SK-N-SH treated with all-trans-retinoic acid at 6 μM for 48 hours (cell line): ENCODE results near the gene ASPDH.

Source experiments
- ATAC-seq: fragments of 200-7000 bp; cut with Tn5 transposase; 3 replicates; pipeline ENCODE4 v1.9.1; 2020; ENCODE audit warnings: mild to moderate bottlenecking, moderate library complexity
- ARNTL ChIP-seq: fragments of 450-650 bp; formaldehyde crosslinking; IDR thresholded peaks from 2 replicates; pipeline ENCODE4 v1.5.0; 2020; ENCODE audit warnings: low read depth, mild to moderate bottlenecking, moderate library complexity, borderline replicate concordance
- BACH2 ChIP-seq: fragments of 250-450 bp; sonication (Bioruptor Pico); IDR thresholded peaks from 2 replicates; pipeline ENCODE4 v1.9.0; 2021; ENCODE audit warnings: mild to moderate bottlenecking, borderline replicate concordance
- CSDC2 ChIP-seq: fragments of 250-450 bp; sonication (Bioruptor Pico); IDR thresholded peaks from 2 replicates; pipeline ENCODE4 v1.5.0; 2020; ENCODE audit warnings: mild to moderate bottlenecking, moderate library complexity
- ESRRG ChIP-seq: fragments of 250-450 bp; sonication (Bioruptor Pico); IDR thresholded peaks from 2 replicates; pipeline ENCODE4 v1.6.1; 2021; ENCODE audit warnings: mild to moderate bottlenecking
- GLIS3 ChIP-seq: fragments of 250-450 bp; sonication (Bioruptor Pico); IDR thresholded peaks from 2 replicates; pipeline ENCODE4 v1.5.0; 2020; ENCODE audit warnings: mild to moderate bottlenecking, moderate library complexity
- ISL1 ChIP-seq: fragments of 250-450 bp; sonication (Bioruptor Pico); IDR thresholded peaks from 2 replicates; pipeline ENCODE4 v2.1.2; 2022; ENCODE audit warnings: mild to moderate bottlenecking, moderate library complexity
- OSR1 ChIP-seq: fragments of 250-450 bp; sonication (Bioruptor Pico); IDR thresholded peaks from 2 replicates; pipeline ENCODE4 v1.8.0; 2022; ENCODE audit warnings: moderate library complexity, mild to moderate bottlenecking, inconsistent platforms
- PPARA ChIP-seq: fragments of 250-450 bp; sonication (Bioruptor Pico); IDR thresholded peaks from 2 replicates; pipeline ENCODE4 v1.5.0; 2020; ENCODE audit warnings: mild to moderate bottlenecking, borderline replicate concordance
- RARB ChIP-seq: fragments of 250-450 bp; sonication (Bioruptor Pico); IDR thresholded peaks from 2 replicates; pipeline ENCODE4 v1.8.0; 2021; ENCODE audit warnings: mild to moderate bottlenecking, moderate library complexity
- SNAI2 ChIP-seq: fragments of 250-450 bp; sonication (Bioruptor Pico); IDR thresholded peaks from 2 replicates; pipeline ENCODE4 v1.5.0; 2020; ENCODE audit warnings: mild to moderate bottlenecking, moderate library complexity
- TCF4 ChIP-seq: fragments of 250-450 bp; sonication (Bioruptor Pico); IDR thresholded peaks from 2 replicates; pipeline ENCODE4 v1.8.0; 2021; ENCODE audit warnings: mild to moderate bottlenecking, moderate library complexity, borderline replicate concordance
- TOX ChIP-seq: fragments of 250-450 bp; sonication (Bioruptor Pico); IDR thresholded peaks from 2 replicates; pipeline ENCODE4 v1.8.0; 2021; ENCODE audit warnings: mild to moderate bottlenecking, moderate library complexity, borderline replicate concordance
- ZC3H10 ChIP-seq: fragments of 250-450 bp; sonication (Bioruptor Pico); IDR thresholded peaks from 2 replicates; pipeline ENCODE4 v1.5.1; 2021; ENCODE audit warnings: mild to moderate bottlenecking, moderate library complexity
- ZFP3 ChIP-seq: fragments of 250-450 bp; sonication (Bioruptor Pico); IDR thresholded peaks from 2 replicates; pipeline ENCODE4 v1.5.0; 2020; ENCODE audit warnings: mild to moderate bottlenecking, moderate library complexity
- ZFP30 ChIP-seq: fragments of 450-650 bp; formaldehyde crosslinking; IDR thresholded peaks from 2 replicates; pipeline ENCODE4 v1.5.0; 2022; ENCODE audit warnings: mild to moderate bottlenecking, moderate library complexity
- ZNF565 ChIP-seq: fragments of 450-650 bp; formaldehyde crosslinking; conservative IDR thresholded peaks from 2 replicates; pipeline ENCODE4 v1.5.0; 2020; ENCODE audit warnings: low read depth, mild to moderate bottlenecking, moderate library complexity
- TF ChIP-seq, protein P1 (sequence below): fragments of 250-450 bp; sonication (Bioruptor Pico); IDR thresholded peaks from 2 replicates; pipeline ENCODE4 v1.8.0; 2020; ENCODE audit warnings: mild to moderate bottlenecking, moderate library complexity, borderline replicate concordance
- TF ChIP-seq, protein P2 (sequence below): fragments of 250-450 bp; sonication (Bioruptor Pico); IDR thresholded peaks from 2 replicates; pipeline ENCODE4 v1.8.0; 2021; ENCODE audit warnings: low read depth, mild to moderate bottlenecking, moderate library complexity, borderline replicate concordance
- TF ChIP-seq, protein P3 (sequence below): fragments of 250-450 bp; sonication (Bioruptor Pico); IDR thresholded peaks from 2 replicates; pipeline ENCODE4 v1.5.0; 2020; ENCODE audit warnings: mild to moderate bottlenecking, moderate library complexity
- TF ChIP-seq, protein P4 (sequence below): fragments of 250-450 bp; sonication (Bioruptor Pico); IDR thresholded peaks from 2 replicates; pipeline ENCODE4 v1.5.1; 2020; ENCODE audit warnings: low read depth, mild to moderate bottlenecking, moderate library complexity

The ASPDH gene

DNA sequence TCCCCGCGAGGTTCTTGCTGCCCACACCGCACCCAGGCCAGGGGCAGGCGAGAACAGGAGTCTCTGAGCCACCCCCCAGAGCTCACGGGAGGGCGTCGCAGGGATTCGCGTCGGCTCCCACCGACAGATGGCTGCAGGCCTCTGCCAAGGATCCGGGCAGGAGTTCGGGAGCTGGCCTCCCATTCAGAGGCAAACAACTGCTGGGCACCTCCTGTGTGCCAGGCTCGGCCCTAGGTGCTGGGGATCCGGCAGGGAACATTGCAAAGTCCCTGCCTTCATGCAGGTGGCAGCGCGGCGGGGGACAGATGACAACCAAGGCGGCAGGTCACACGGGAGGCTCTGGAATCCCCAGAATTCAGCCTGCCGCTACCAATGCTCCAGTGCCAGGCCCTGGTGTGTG, 29.2 kb upstream of the ASPDH start:
- TF ChIP-seq OSR1 (CRISPR knock-in tag) (no peak), BACH2 (no peak), ESRRG (CRISPR knock-in tag) (no peak), GLIS3 (no peak), ISL1 (no peak), ZC3H10 (CRISPR knock-in tag) (no peak), ZNF565 (CRISPR knock-in tag) (no peak)
- no peak for ATAC-seq

DNA sequence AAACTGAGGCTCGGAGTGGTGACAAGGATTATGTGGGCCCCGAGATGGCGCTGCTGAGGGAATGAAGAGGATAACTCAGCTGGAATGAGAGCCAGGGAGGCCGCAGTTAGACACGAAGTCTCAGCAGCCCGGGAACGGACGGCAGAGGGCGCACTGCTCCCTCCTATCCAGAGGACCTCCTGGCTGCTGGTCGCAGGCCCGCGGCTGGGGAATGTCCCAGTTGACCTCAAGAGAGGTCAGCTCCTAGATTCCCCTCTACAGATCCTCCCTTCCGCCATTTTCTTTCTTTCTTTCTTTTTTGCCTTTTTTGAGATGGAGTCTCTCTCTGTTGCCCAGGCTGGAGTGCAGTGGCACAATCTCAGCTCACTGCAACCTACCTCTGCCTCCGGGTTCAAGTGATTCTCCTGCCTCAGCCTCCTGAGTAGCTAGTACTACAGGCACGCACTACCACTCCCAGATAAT, 24.1 kb upstream of the ASPDH start:
- TF ChIP-seq PPARA (CRISPR knock-in tag) (no peak), OSR1 (CRISPR knock-in tag) (no peak), ZFP30 (CRISPR knock-in tag) (no peak), ZNF565 (CRISPR knock-in tag) (no peak), TCF4 (CRISPR knock-in tag) (no peak), RARB (no peak), GLIS3 (no peak), CSDC2 (CRISPR knock-in tag) (no peak), ZC3H10 (CRISPR knock-in tag) (no peak)
- TF ChIP-seq, protein P1, sequence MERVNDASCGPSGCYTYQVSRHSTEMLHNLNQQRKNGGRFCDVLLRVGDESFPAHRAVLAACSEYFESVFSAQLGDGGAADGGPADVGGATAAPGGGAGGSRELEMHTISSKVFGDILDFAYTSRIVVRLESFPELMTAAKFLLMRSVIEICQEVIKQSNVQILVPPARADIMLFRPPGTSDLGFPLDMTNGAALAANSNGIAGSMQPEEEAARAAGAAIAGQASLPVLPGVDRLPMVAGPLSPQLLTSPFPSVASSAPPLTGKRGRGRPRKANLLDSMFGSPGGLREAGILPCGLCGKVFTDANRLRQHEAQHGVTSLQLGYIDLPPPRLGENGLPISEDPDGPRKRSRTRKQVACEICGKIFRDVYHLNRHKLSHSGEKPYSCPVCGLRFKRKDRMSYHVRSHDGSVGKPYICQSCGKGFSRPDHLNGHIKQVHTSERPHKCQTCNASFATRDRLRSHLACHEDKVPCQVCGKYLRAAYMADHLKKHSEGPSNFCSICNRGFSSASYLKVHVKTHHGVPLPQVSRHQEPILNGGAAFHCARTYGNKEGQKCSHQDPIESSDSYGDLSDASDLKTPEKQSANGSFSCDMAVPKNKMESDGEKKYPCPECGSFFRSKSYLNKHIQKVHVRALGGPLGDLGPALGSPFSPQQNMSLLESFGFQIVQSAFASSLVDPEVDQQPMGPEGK (CRISPR knock-in tag): no peak
- ATAC-seq: peak; percentile 99

DNA sequence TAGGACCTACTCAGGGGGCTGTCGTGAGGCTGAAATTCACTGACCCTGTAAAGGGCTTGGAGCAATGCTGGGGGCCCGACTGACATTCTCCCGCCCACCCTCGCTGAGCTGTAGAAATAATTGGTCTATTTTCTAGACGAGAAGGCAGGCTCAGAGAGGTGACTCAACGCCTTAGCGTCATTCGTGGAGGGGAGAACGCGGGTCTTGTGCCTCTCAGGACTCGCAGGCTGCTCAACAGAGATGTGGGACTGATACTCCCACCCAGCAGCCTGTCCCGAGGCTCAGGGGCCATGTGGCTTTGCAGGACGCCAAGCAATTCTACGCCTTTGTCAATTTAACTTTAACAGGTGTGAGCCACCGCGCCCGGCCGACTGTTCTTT, 23.6 kb upstream of the ASPDH start:
- no peak for ATAC-seq
- TF ChIP-seq BACH2 (no peak), RARB (no peak), ISL1 (no peak), ARNTL (CRISPR knock-in tag) (no peak), ZC3H10 (CRISPR knock-in tag) (no peak), PPARA (CRISPR knock-in tag) (no peak), GLIS3 (no peak), TCF4 (CRISPR knock-in tag) (no peak), ZFP3 (CRISPR knock-in tag) (no peak), OSR1 (CRISPR knock-in tag) (no peak), CSDC2 (CRISPR knock-in tag) (no peak), ZFP30 (CRISPR knock-in tag) (no peak)
- TF ChIP-seq, protein P2, sequence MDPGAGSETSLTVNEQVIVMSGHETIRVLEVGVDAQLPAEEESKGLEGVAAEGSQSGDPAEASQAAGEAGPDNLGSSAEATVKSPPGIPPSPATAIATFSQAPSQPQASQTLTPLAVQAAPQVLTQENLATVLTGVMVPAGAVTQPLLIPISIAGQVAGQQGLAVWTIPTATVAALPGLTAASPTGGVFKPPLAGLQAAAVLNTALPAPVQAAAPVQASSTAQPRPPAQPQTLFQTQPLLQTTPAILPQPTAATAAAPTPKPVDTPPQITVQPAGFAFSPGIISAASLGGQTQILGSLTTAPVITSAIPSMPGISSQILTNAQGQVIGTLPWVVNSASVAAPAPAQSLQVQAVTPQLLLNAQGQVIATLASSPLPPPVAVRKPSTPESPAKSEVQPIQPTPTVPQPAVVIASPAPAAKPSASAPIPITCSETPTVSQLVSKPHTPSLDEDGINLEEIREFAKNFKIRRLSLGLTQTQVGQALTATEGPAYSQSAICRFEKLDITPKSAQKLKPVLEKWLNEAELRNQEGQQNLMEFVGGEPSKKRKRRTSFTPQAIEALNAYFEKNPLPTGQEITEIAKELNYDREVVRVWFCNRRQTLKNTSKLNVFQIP (CRISPR knock-in tag): no peak
- TF ChIP-seq, protein P3, sequence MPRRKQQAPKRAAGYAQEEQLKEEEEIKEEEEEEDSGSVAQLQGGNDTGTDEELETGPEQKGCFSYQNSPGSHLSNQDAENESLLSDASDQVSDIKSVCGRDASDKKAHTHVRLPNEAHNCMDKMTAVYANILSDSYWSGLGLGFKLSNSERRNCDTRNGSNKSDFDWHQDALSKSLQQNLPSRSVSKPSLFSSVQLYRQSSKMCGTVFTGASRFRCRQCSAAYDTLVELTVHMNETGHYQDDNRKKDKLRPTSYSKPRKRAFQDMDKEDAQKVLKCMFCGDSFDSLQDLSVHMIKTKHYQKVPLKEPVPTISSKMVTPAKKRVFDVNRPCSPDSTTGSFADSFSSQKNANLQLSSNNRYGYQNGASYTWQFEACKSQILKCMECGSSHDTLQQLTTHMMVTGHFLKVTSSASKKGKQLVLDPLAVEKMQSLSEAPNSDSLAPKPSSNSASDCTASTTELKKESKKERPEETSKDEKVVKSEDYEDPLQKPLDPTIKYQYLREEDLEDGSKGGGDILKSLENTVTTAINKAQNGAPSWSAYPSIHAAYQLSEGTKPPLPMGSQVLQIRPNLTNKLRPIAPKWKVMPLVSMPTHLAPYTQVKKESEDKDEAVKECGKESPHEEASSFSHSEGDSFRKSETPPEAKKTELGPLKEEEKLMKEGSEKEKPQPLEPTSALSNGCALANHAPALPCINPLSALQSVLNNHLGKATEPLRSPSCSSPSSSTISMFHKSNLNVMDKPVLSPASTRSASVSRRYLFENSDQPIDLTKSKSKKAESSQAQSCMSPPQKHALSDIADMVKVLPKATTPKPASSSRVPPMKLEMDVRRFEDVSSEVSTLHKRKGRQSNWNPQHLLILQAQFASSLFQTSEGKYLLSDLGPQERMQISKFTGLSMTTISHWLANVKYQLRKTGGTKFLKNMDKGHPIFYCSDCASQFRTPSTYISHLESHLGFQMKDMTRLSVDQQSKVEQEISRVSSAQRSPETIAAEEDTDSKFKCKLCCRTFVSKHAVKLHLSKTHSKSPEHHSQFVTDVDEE (CRISPR knock-in tag): no peak
- TF ChIP-seq, protein P1 (CRISPR knock-in tag): no peak

DNA sequence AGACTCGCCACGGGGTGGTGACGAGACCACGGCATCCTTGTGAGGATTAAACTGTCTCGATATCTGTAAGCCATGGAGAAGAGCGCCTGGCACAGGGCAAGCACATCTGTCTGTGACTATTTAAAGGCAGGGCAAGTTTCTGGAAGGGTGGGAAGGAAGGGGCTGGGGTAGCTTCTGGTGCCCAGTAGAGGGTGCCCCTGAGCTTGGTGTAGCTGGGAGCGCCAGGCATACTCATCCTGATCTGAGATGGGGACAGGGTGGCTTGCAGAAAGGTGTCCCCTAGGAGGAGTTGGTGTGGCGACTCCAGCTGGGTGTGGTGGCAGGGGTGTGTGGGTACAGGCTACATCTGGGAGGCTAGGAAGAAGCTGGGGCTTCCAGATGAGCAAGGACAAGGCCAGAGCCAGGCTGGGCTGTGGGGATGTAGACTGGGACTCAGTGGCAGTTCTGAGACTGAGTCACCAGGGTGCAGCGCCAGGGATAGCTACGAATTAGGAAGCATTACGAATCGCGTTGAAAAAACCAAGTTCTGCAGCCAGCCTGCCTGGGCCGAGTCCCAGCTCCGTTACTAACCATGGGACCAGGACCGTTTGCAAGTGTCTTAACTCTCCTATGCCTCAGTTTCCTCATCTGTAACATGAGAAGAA, 23.1 kb upstream of the ASPDH start:
- no peak for ATAC-seq
- no peak for TF ChIP-seq BACH2
- TF ChIP-seq ZFP3 (CRISPR knock-in tag): no peak
- TF ChIP-seq RARB: no peak
- TF ChIP-seq ZNF565 (CRISPR knock-in tag): no peak
- TF ChIP-seq, protein P1 (CRISPR knock-in tag): no peak
- TF ChIP-seq SNAI2 (CRISPR knock-in tag): no peak
- no peak for TF ChIP-seq ZC3H10 (CRISPR knock-in tag)
- TF ChIP-seq ISL1: no peak
- TF ChIP-seq, protein P4, sequence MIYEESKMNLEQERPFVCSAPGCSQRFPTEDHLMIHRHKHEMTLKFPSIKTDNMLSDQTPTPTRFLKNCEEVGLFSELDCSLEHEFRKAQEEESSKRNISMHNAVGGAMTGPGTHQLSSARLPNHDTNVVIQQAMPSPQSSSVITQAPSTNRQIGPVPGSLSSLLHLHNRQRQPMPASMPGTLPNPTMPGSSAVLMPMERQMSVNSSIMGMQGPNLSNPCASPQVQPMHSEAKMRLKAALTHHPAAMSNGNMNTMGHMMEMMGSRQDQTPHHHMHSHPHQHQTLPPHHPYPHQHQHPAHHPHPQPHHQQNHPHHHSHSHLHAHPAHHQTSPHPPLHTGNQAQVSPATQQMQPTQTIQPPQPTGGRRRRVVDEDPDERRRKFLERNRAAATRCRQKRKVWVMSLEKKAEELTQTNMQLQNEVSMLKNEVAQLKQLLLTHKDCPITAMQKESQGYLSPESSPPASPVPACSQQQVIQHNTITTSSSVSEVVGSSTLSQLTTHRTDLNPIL (CRISPR knock-in tag): no peak
- TF ChIP-seq GLIS3: no peak
- TF ChIP-seq TOX (CRISPR knock-in tag): no peak
